Natural killer cell (primary cell): Measurements from ENCODE around the gene TMOD3. TPM values are rescaled to one million over a fixed set of nuclear protein-coding genes. Genes with fewer than 3 reads are reported as not detected.

ENCODE experiments used
- ATAC-seq, 3 donors: fragments of 150-1000 bp in 2 of 3; fragments of 200-7000 bp in 1 of 3; cut with Tn5 transposase; 1 replicate in 1 of 3; 2 replicates in 2 of 3; pipeline ENCODE4 v1.10.0; 2021; ENCODE audit warnings: mild to moderate bottlenecking in 2 of 3, moderate library complexity in 2 of 3
- DNase-seq, 2 donors: peaks; one replicate each; pipeline versions ENCODE4 v3.0.0 to v3.0.0-alpha.2; 2013 to 2021; ENCODE audit warnings: mixed read lengths in 1 of 2
- H3K27ac ChIP-seq: one replicate; pipeline ENCODE4 v1.5.1; 2013; ENCODE audit warnings: mild to moderate bottlenecking, low read length
- H3K27me3 ChIP-seq: one replicate; pipeline ENCODE4 v1.6.1; 2013; ENCODE audit warnings: low read length; ENCODE audit not compliant: control insufficient read depth, insufficient read depth
- H3K36me3 ChIP-seq: one replicate; pipeline ENCODE4 v1.6.1; 2013; ENCODE audit warnings: low read length; ENCODE audit not compliant: control insufficient read depth, insufficient read depth
- H3K4me1 ChIP-seq: one replicate; pipeline ENCODE4 v1.6.1; 2013; ENCODE audit warnings: low read length; ENCODE audit not compliant: control insufficient read depth, insufficient read depth
- H3K4me3 ChIP-seq: one replicate; pipeline ENCODE4 v1.5.1; 2013; ENCODE audit warnings: low read length
- H3K9me3 ChIP-seq: one replicate; pipeline ENCODE4 v1.6.1; 2013; ENCODE audit warnings: low read length; ENCODE audit not compliant: control insufficient read depth, insufficient read depth
- H3K27ac Mint-ChIP-seq, 2 donors: one replicate each; pipeline ENCODE4 v1.8.0; 2022; ENCODE audit warnings: mild to moderate bottlenecking in 2 of 2, mixed read lengths in 2 of 2, moderate library complexity in 1 of 2
- H3K27me3 Mint-ChIP-seq, 2 donors: one replicate each; pipeline ENCODE4 v1.8.0; 2022; ENCODE audit warnings: low read depth in 2 of 2, mixed read lengths in 2 of 2
- H3K36me3 Mint-ChIP-seq: one replicate; pipeline ENCODE4 v1.8.0; 2022; ENCODE audit warnings: mixed read lengths
- H3K4me1 Mint-ChIP-seq, 2 donors: one replicate each; pipeline ENCODE4 v1.8.0; 2022; ENCODE audit warnings: mixed read lengths in 2 of 2
- H3K4me3 Mint-ChIP-seq: one replicate; pipeline ENCODE4 v1.8.0; 2022; ENCODE audit warnings: mild to moderate bottlenecking, moderate library complexity, mixed read lengths
- H3K9me3 Mint-ChIP-seq, 2 donors: one replicate each; pipeline ENCODE4 v1.8.0; 2022; ENCODE audit warnings: mixed read lengths in 2 of 2
- CTCF ChIP-seq: fragments of 200-600 bp; IDR thresholded peaks from one replicate; pipeline ENCODE4 v1.8.0; 2022; ENCODE audit warnings: antibody characterized with exemption
- WGBS: methylation state at CpG from one replicate; pipeline ENCODE4 v1.1.7; 2013; ENCODE audit warnings: missing lambda C conversion rate; ENCODE audit not compliant: insufficient coverage; 5-methylcytosine and 5-hydroxymethylcytosine counted together
- intact Hi-C: fragments of 100-400 bp; cut with micrococcal nuclease; formaldehyde crosslinking; loops from one replicate; pipeline ENCODE4 v1.14.2; 2022
- total RNA-seq, 4 donors: library from RNA; stranded (reverse); fragments of 120-200 nt in 1 of 4; gene quantifications; one replicate each; pipeline versions ENCODE4 v1.2.3 to v1.2.4, GENCODE V29; 2013 to 2022

Gene TMOD3
- total RNA-seq, 3 donors from 2014 or later (not counting 1 experiment from before 2014, with no cell fraction given) = 56.5 to 72.3 (median 69.4) TPM

- DNase-seq (no peak), ATAC-seq (no peak)
- WGBS = 100% methylated on average over 1 of the region's 2 CpGs
- no peak for TF ChIP-seq CTCF
- Mint-ChIP-seq H3K4me1 (peaks cover 0 to 4% of the 10 kb centered on the region in 2 donors), H3K27me3 (no peaks in the 10 kb centered on the region), H3K4me3 (no peak overlapping the region), H3K27ac (no peak overlapping the region), H3K36me3 (no peaks in the 10 kb centered on the region), H3K9me3 (no peaks in the 10 kb centered on the region)
- Histone ChIP-seq H3K9me3 (no peaks in the 10 kb centered on the region), H3K4me3 (no peak overlapping the region), H3K27me3 (no peaks in the 10 kb centered on the region), H3K36me3 (peaks cover 41% of the 10 kb centered on the region), H3K27ac (no peak overlapping the region), H3K4me1 (no peaks in the 10 kb centered on the region)
- intact Hi-C loops = no loop called here
Observed at GRCh38 chr15:51909584-51909983, 80.1 kb downstream of the TMOD3 start.

- H3K4me3 ChIP-seq = no peak overlapping the region
- DNase-seq = no peak
- Mint-ChIP-seq H3K27me3 (no peaks in the 10 kb centered on the region), H3K36me3 (no peaks in the 10 kb centered on the region), H3K9me3 (no peaks in the 10 kb centered on the region), H3K27ac (no peak overlapping the region), H3K4me3 (no peak overlapping the region), H3K4me1 (no peaks in the 10 kb centered on the region)
- H3K27ac ChIP-seq = no peak overlapping the region
- no peak for ATAC-seq
- no peaks in the 10 kb centered on the region for H3K27me3 ChIP-seq
- no peaks in the 10 kb centered on the region for H3K4me1 ChIP-seq
- H3K36me3 ChIP-seq = peaks cover 39% of the 10 kb centered on the region
- intact Hi-C loops = no loop called here
- no peak for TF ChIP-seq CTCF
- H3K9me3 ChIP-seq = no peaks in the 10 kb centered on the region
- 80% methylated on average over 1 of the region's 3 CpGs for WGBS
Observed at GRCh38 chr15:51912528-51912927, 83.1 kb downstream of the TMOD3 start.

GRCh38 chr15:51917493-51917892 is 88.0 kb downstream of the TMOD3 start:
- intact Hi-C loops = no loop called here
- Mint-ChIP-seq H3K4me1 (no peaks in the 10 kb centered on the region), H3K36me3 (peaks cover 6% of the 10 kb centered on the region), H3K9me3 (no peaks in the 10 kb centered on the region), H3K27ac (no peak overlapping the region), H3K4me3 (no peak overlapping the region), H3K27me3 (no peaks in the 10 kb centered on the region)
- peaks cover 36% of the 10 kb centered on the region for H3K36me3 ChIP-seq
- no peak overlapping the region for H3K27ac ChIP-seq
- no peaks in the 10 kb centered on the region for H3K27me3 ChIP-seq
- H3K9me3 ChIP-seq = no peaks in the 10 kb centered on the region
- DNase-seq (peak in 1 of 2 donors; percentile 13), ATAC-seq (no peak)
- no peak for TF ChIP-seq CTCF
- 95% methylated on average over 2 of the region's 2 CpGs for WGBS
- no peaks in the 10 kb centered on the region for H3K4me1 ChIP-seq
- no peak overlapping the region for H3K4me3 ChIP-seq
